HepG2 (cell line): ENCODE data around the gene HNRNPA1L2. TPM values are rescaled to one million over a fixed set of nuclear protein-coding genes. Genes with fewer than 3 reads are reported as not detected.

Experiments used
- AGO2 ChIP-seq: fragments of 200-400 bp; formaldehyde crosslinking; optimal IDR thresholded peaks from 2 replicates; pipeline ENCODE3; 2017; ENCODE audit warnings: mild to moderate bottlenecking, low read depth, low read length, moderate library complexity
- CHD4 ChIP-seq: fragments of 200-600 bp; sonication (generic); IDR thresholded peaks from 2 replicates; pipeline ENCODE4 v1.7.0; 2017; ENCODE audit warnings: mild to moderate bottlenecking, low read length, borderline replicate concordance
- ETV5 ChIP-seq: IDR thresholded peaks from 2 replicates; pipeline ENCODE4 v1.6.1; 2018; ENCODE audit warnings: missing biosample characterization, missing genetic modification reagents, inconsistent platforms, borderline replicate concordance
- HDAC6 ChIP-seq: fragments of 200-600 bp; sonication (generic); IDR thresholded peaks from 2 replicates; pipeline ENCODE4 v1.7.0; 2017; ENCODE audit warnings: mild to moderate bottlenecking, antibody characterized with exemption, low read length, low read depth
- HNRNPH1 ChIP-seq: fragments of 200-400 bp; formaldehyde crosslinking; optimal IDR thresholded peaks from 2 replicates; pipeline ENCODE3; 2017; ENCODE audit warnings: mild to moderate bottlenecking, low read depth, low read length
- IKZF1 ChIP-seq: fragments of 450-650 bp; IDR thresholded peaks from 2 replicates; pipeline ENCODE4 v1.7.1; 2016
- JARID2 ChIP-seq: sonication (generic); formaldehyde crosslinking; IDR thresholded peaks from 2 replicates; pipeline ENCODE4 v1.8.1; 2023; ENCODE audit warnings: missing genetic modification reagents, inconsistent platforms; ENCODE audit not compliant: insufficient replicate concordance
- KAT7 ChIP-seq: IDR thresholded peaks from 2 replicates; pipeline ENCODE4 v1.6.1; 2018; ENCODE audit warnings: borderline replicate concordance, missing compliant biosample characterization
- KLF6 ChIP-seq: IDR thresholded peaks from 2 replicates; pipeline ENCODE4 v1.8.0; 2016; ENCODE audit warnings: missing biosample characterization, missing genetic modification reagents
- MXD3 ChIP-seq: IDR thresholded peaks from 2 replicates; pipeline ENCODE4 v1.6.1; 2016; ENCODE audit warnings: mild to moderate bottlenecking, missing biosample characterization, missing genetic modification reagents
- MXD4 ChIP-seq: IDR thresholded peaks from 2 replicates; pipeline ENCODE4 v1.6.1; 2016; ENCODE audit warnings: mild to moderate bottlenecking, missing biosample characterization, missing genetic modification reagents
- NFYC ChIP-seq: IDR thresholded peaks from 2 replicates; pipeline ENCODE4 v1.6.1; 2016; ENCODE audit warnings: missing genetic modification reagents, missing compliant biosample characterization
- PPARG ChIP-seq: conservative IDR thresholded peaks from 2 replicates; pipeline ENCODE4 v1.6.1; 2016; ENCODE audit warnings: missing biosample characterization, missing genetic modification reagents
- RFX5 ChIP-seq: IDR thresholded peaks from 2 replicates; pipeline ENCODE4 v1.6.1; 2011; ENCODE audit warnings: low read depth, low read length, improper control_type of control experiment
- SIN3A ChIP-seq: IDR thresholded peaks from 2 replicates; pipeline ENCODE4 v1.6.1; 2011; ENCODE audit warnings: low read depth, mild to moderate bottlenecking, control low read depth, low read length, borderline replicate concordance
- SKI ChIP-seq: fragments of 450-650 bp; IDR thresholded peaks from one replicate; pipeline ENCODE4 v1.6.1; 2018; ENCODE audit warnings: mild to moderate bottlenecking; ENCODE audit not compliant: partially characterized antibody
- SMAD3 ChIP-seq: sonication (generic); formaldehyde crosslinking; IDR thresholded peaks from 2 replicates; pipeline ENCODE4 v1.4.0; 2020; ENCODE audit warnings: missing genetic modification reagents
- SPEN ChIP-seq: sonication (generic); formaldehyde crosslinking; IDR thresholded peaks from 2 replicates; pipeline ENCODE4 v1.5.1; 2020; ENCODE audit warnings: low read depth, mild to moderate bottlenecking, missing genetic modification reagents
- STAG1 ChIP-seq: sonication (generic); formaldehyde crosslinking; IDR thresholded peaks from 2 replicates; pipeline ENCODE4 v1.4.0; 2020; ENCODE audit warnings: missing genetic modification reagents
- THYN1 ChIP-seq: sonication (generic); formaldehyde crosslinking; IDR thresholded peaks from 2 replicates; pipeline ENCODE4 v1.8.1; 2023; ENCODE audit warnings: low read depth, mild to moderate bottlenecking, moderate library complexity, missing genetic modification reagents, borderline replicate concordance
- ZBTB8A ChIP-seq: sonication (generic); formaldehyde crosslinking; IDR thresholded peaks from 2 replicates; pipeline ENCODE4 v1.4.0; 2020; ENCODE audit warnings: mild to moderate bottlenecking, low read depth, missing genetic modification reagents, borderline replicate concordance
- ZFX ChIP-seq: sonication (generic); formaldehyde crosslinking; IDR thresholded peaks from 2 replicates; pipeline ENCODE4 v1.4.0; 2020; ENCODE audit warnings: mild to moderate bottlenecking, low read depth, missing genetic modification reagents, moderate library complexity
- ZNF234 ChIP-seq: sonication (generic); formaldehyde crosslinking; conservative IDR thresholded peaks from 2 replicates; pipeline ENCODE4 v1.5.1; 2020; ENCODE audit warnings: mild to moderate bottlenecking, missing genetic modification reagents
- ZNF296 ChIP-seq: sonication (generic); formaldehyde crosslinking; conservative IDR thresholded peaks from 2 replicates; pipeline ENCODE4 v1.5.0; 2020; ENCODE audit warnings: mild to moderate bottlenecking, missing genetic modification reagents
- ZNF333 ChIP-seq: sonication (generic); formaldehyde crosslinking; IDR thresholded peaks from 2 replicates; pipeline ENCODE4 v1.4.0; 2020; ENCODE audit warnings: mild to moderate bottlenecking, missing genetic modification reagents, borderline replicate concordance
- ZNF335 ChIP-seq: sonication (generic); formaldehyde crosslinking; IDR thresholded peaks from 2 replicates; pipeline ENCODE4 v1.4.0; 2020; ENCODE audit warnings: missing genetic modification reagents
- ZNF414 ChIP-seq: sonication (generic); formaldehyde crosslinking; IDR thresholded peaks from 2 replicates; pipeline ENCODE4 v1.5.0; 2020; ENCODE audit warnings: missing genetic modification reagents
- ZNF558 ChIP-seq: sonication (generic); formaldehyde crosslinking; IDR thresholded peaks from 2 replicates; pipeline ENCODE4 v1.9.0; 2022; ENCODE audit warnings: mild to moderate bottlenecking, missing genetic modification reagents, borderline replicate concordance
- ZNF605 ChIP-seq: sonication (generic); formaldehyde crosslinking; IDR thresholded peaks from 2 replicates; pipeline ENCODE4 v1.8.0; 2022; ENCODE audit warnings: mild to moderate bottlenecking, missing genetic modification reagents
- ZNF740 ChIP-seq: sonication (generic); formaldehyde crosslinking; IDR thresholded peaks from 2 replicates; pipeline ENCODE4 v1.4.0; 2020; ENCODE audit warnings: missing genetic modification reagents
- polyA plus RNA-seq, 8 experiments: library from polyadenylated mRNA; depleted of rRNA in 3 of 8; stranded (reverse) in 7 of 8; unstranded in 1 of 8; fragments of >200 nt; fragmentation: Illumina TruSeq in 4 of 8; extraction: Trizol in 4 of 8; gene quantifications; 2 replicates each; pipeline versions ENCODE4 v1.2.1 to v1.2.3, GENCODE V29; 2011 to 2016; ENCODE audit warnings: low read depth in 4 of 8, missing spikeins in 1 of 8, mixed read lengths in 1 of 8; ENCODE audit not compliant: insufficient read depth in 1 of 8
- total RNA-seq, 5 experiments: library from RNA; depleted of rRNA; stranded (reverse); fragments of >200 nt; fragmentation: Illumina TruSeq; extraction: Trizol; gene quantifications; 2 replicates each; pipeline ENCODE4 v1.2.3, GENCODE V29; 2016; ENCODE audit warnings: low read depth in 1 of 5

The HNRNPA1L2 gene
- total and polyA plus RNA-seq, 2 of the 13 experiments (the other 11 are each of a cell fraction or from before 2014, with no cell fraction given), result 3.6 to 7.1 TPM

GRCh38 chr13:52599848-52600603 is 42.2 kb upstream of the HNRNPA1L2 start (continued):
- no peak for TF ChIP-seq ZNF234
- no peak for TF ChIP-seq IKZF1
- TF ChIP-seq CHD4, result no peak
- no peak for TF ChIP-seq STAG1
- TF ChIP-seq HNRNPH1, result no peak
- no peak for TF ChIP-seq PPARG (CRISPR knock-in tag)
- TF ChIP-seq KLF6 (CRISPR knock-in tag), result no peak
- no peak for TF ChIP-seq MXD4 (CRISPR knock-in tag)
- no peak for TF ChIP-seq NFYC (CRISPR knock-in tag)
- TF ChIP-seq SIN3A, result no peak
- 0 out of 2 replicates have a peak, but pooled peaks have one; percentile 48 for TF ChIP-seq ZBTB8A (CRISPR knock-in tag)
- no peak for TF ChIP-seq ZNF296 (CRISPR knock-in tag)
- TF ChIP-seq ZNF335 (CRISPR knock-in tag), result no peak
- TF ChIP-seq MXD3 (CRISPR knock-in tag), result no peak
- TF ChIP-seq RFX5, result no peak
- no peak for TF ChIP-seq ZNF605
- no peak for TF ChIP-seq ETV5 (CRISPR knock-in tag)
- no peak for TF ChIP-seq SPEN (CRISPR knock-in tag)
- peak; percentile 54; the same call in 1 of the 2 replicates for TF ChIP-seq ZNF558 (CRISPR knock-in tag)
- no peak for TF ChIP-seq ZNF333 (CRISPR knock-in tag)
- TF ChIP-seq SMAD3 (CRISPR knock-in tag), result no peak
- TF ChIP-seq AGO2, result peak; percentile 21
- no peak for TF ChIP-seq THYN1 (CRISPR knock-in tag)
- TF ChIP-seq HDAC6, result no peak
- no peak for TF ChIP-seq JARID2 (CRISPR knock-in tag)
- TF ChIP-seq SKI, result peak; percentile 9
- TF ChIP-seq ZFX, result peak; percentile 55; the same call in 1 of the 2 replicates
- no peak for TF ChIP-seq ZNF414
- TF ChIP-seq ZNF740 (CRISPR knock-in tag), result no peak
- no peak for TF ChIP-seq KAT7 (CRISPR knock-in tag)
